Lower leg skin (tissue), 3 donors: ENCODE results near the gene NUDT22.

Source experiments
- CTCF ChIP-seq, 3 donors: fragments of 450-650 bp; IDR thresholded peaks; one replicate each; pipeline ENCODE4 v1.5.1; 2016; ENCODE audit warnings: antibody characterized with exemption in 3 of 3, mild to moderate bottlenecking in 3 of 3, moderate library complexity in 2 of 3
- POLR2A ChIP-seq, 2 donors: fragments of 450-650 bp; IDR thresholded peaks; one replicate each; pipeline ENCODE4 v1.6.1; 2016 to 2017; ENCODE audit warnings: antibody characterized with exemption in 2 of 2, mild to moderate bottlenecking in 1 of 2, moderate library complexity in 1 of 2

- no peak for TF ChIP-seq CTCF (IDR thresholded peaks at IDR 0.05)
- no peak for TF ChIP-seq POLR2A (IDR thresholded peaks at IDR 0.05)
Measured at GRCh38 chr11:64251753-64252002, 25.6 kb downstream of the NUDT22 start.
